ENCODE results near the gene NFATC2. TPM values are rescaled to one million over a fixed set of nuclear protein-coding genes. Genes with fewer than 3 reads are reported as not detected.

The NFATC2 gene
- total RNA-seq, 1 experiment from 2014 or later: 5.0 TPM

GRCh38 chr20:51563174-51563485 is 20.6 kb upstream of the NFATC2 start:
- H4K20me1 ChIP-seq (ENCODE audit: insufficient read depth): no peaks in the 10 kb centered on the region
- POLR2A ChIA-PET: interaction anchor here (1.3 to 1.4 kb wide), 2 partner anchors 9 to 20 kb away, joined by 3 to 4 read pairs; partner anchors contain the start of gene NFATC2
- no peak for DNase-seq (ENCODE audit: low read depth, low spot score)
- ATAC-seq: peak; percentile 2; the same call in 1 of the 2 replicates
- TF ChIP-seq ZFX (IDR thresholded peaks at IDR 0.05): no peak
- TF ChIP-seq POLR2A (IDR thresholded peaks at IDR 0.05; ENCODE audit: borderline replicate concordance, extremely low read depth, insufficient read depth, insufficient read length): no peak
- no peak for TF ChIP-seq SP1 (IDR thresholded peaks at IDR 0.05; ENCODE audit: low read depth)
- no peak for TF ChIP-seq YY1 (IDR thresholded peaks at IDR 0.05; ENCODE audit: extremely low read depth, insufficient replicate concordance, low read depth, low read length)
- TF ChIP-seq CBX3 (IDR thresholded peaks at IDR 0.05; ENCODE audit: low read depth): no peak
- TF ChIP-seq JUND (IDR thresholded peaks at IDR 0.05): no peak
- TF ChIP-seq, protein P1, sequence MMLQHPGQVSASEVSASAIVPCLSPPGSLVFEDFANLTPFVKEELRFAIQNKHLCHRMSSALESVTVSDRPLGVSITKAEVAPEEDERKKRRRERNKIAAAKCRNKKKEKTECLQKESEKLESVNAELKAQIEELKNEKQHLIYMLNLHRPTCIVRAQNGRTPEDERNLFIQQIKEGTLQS (IDR thresholded peaks at IDR 0.05): no peak
- TF ChIP-seq SRF (IDR thresholded peaks at IDR 0.05; ENCODE audit: low read depth): no peak
- no peak for TF ChIP-seq EGR1 (IDR thresholded peaks at IDR 0.05; ENCODE audit: low read depth)
- TF ChIP-seq, protein P2, sequence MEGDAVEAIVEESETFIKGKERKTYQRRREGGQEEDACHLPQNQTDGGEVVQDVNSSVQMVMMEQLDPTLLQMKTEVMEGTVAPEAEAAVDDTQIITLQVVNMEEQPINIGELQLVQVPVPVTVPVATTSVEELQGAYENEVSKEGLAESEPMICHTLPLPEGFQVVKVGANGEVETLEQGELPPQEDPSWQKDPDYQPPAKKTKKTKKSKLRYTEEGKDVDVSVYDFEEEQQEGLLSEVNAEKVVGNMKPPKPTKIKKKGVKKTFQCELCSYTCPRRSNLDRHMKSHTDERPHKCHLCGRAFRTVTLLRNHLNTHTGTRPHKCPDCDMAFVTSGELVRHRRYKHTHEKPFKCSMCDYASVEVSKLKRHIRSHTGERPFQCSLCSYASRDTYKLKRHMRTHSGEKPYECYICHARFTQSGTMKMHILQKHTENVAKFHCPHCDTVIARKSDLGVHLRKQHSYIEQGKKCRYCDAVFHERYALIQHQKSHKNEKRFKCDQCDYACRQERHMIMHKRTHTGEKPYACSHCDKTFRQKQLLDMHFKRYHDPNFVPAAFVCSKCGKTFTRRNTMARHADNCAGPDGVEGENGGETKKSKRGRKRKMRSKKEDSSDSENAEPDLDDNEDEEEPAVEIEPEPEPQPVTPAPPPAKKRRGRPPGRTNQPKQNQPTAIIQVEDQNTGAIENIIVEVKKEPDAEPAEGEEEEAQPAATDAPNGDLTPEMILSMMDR (IDR thresholded peaks at IDR 0.05 in 2 of 3, conservative IDR thresholded peaks at IDR 0.05 in 1 of 3; ENCODE audit: borderline replicate concordance in 1 of 3, insufficient read depth in 1 of 3, low read depth in 2 of 3, low read length in 2 of 3): no peak
- no peak for TF ChIP-seq ZNF274 (IDR thresholded peaks at IDR 0.05; ENCODE audit: low read depth, low read length)
- TF ChIP-seq, protein P3, sequence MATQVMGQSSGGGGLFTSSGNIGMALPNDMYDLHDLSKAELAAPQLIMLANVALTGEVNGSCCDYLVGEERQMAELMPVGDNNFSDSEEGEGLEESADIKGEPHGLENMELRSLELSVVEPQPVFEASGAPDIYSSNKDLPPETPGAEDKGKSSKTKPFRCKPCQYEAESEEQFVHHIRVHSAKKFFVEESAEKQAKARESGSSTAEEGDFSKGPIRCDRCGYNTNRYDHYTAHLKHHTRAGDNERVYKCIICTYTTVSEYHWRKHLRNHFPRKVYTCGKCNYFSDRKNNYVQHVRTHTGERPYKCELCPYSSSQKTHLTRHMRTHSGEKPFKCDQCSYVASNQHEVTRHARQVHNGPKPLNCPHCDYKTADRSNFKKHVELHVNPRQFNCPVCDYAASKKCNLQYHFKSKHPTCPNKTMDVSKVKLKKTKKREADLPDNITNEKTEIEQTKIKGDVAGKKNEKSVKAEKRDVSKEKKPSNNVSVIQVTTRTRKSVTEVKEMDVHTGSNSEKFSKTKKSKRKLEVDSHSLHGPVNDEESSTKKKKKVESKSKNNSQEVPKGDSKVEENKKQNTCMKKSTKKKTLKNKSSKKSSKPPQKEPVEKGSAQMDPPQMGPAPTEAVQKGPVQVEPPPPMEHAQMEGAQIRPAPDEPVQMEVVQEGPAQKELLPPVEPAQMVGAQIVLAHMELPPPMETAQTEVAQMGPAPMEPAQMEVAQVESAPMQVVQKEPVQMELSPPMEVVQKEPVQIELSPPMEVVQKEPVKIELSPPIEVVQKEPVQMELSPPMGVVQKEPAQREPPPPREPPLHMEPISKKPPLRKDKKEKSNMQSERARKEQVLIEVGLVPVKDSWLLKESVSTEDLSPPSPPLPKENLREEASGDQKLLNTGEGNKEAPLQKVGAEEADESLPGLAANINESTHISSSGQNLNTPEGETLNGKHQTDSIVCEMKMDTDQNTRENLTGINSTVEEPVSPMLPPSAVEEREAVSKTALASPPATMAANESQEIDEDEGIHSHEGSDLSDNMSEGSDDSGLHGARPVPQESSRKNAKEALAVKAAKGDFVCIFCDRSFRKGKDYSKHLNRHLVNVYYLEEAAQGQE (IDR thresholded peaks at IDR 0.05; ENCODE audit: low read depth): no peak
- intact Hi-C loops (cut with micrococcal nuclease): no loop called here
- peak overlapping the region; percentile 48 to 60 for H3K4me3 ChIP-seq (replicated peaks in 1 of 2; ENCODE audit: low read depth in 1 of 2, low read length in 2 of 2)
- no peaks in the 10 kb centered on the region for H3K9me3 ChIP-seq (ENCODE audit: control insufficient read depth in 1 of 2, insufficient read depth in 1 of 2, low read depth in 1 of 2, low read length in 2 of 2)
- peaks cover 17 to 36% of the 10 kb centered on the region in 2 experiments for H3K4me1 ChIP-seq (ENCODE audit: control insufficient read depth in 1 of 2, insufficient read depth in 2 of 2, low read length in 2 of 2)
- H3K27ac ChIP-seq (ENCODE audit: low read depth, low read length): no peak overlapping the region
- H3K4me2 ChIP-seq (ENCODE audit: low read length): peak overlapping the region; percentile 97
- CTCF ChIA-PET: interaction anchor here (1.2 to 2.4 kb wide), 3 partner anchors 32 to 177 kb away, joined by 3 to 10 read pairs (median 6); no protein-coding TSS in a partner anchor
- H3K9me2 ChIP-seq (ENCODE audit: insufficient read depth): no peaks in the 10 kb centered on the region
- no peaks in the 10 kb centered on the region for H3K79me2 ChIP-seq (ENCODE audit: insufficient read depth, low read length)
- H2AFZ ChIP-seq (ENCODE audit: low read depth, low read length, poor library complexity, severe bottlenecking): peak overlapping the region; percentile 85
- H3K36me3 ChIP-seq (ENCODE audit: control insufficient read depth in 1 of 2, insufficient read depth in 2 of 2, low read length in 2 of 2): no peaks in the 10 kb centered on the region
- BruUV-seq (replicated peaks): no TSS peak
- RAD21 ChIA-PET (ENCODE audit: low non-redundant PET in 1 of 2, low total read pairs in 2 of 2, uncharacterized antibody in 2 of 2, unreplicated experiment in 2 of 2): no interaction called here
- H3K9ac ChIP-seq (ENCODE audit: low read length): peak overlapping the region; percentile 43
- H3K27me3 ChIP-seq (ENCODE audit: insufficient read depth, low read length): peaks cover 30% of the 10 kb centered on the region; the same call in 1 of the 2 replicates

Data from HCT116 (cell line).